LNCaP clone FGC (cell line): Measurements from ENCODE around the gene ZBP1.

Experiments used
- DNase-seq: peaks from one replicate; pipeline ENCODE4 v3.0.0-alpha.2; 2011; ENCODE audit warnings: low read depth
- H3K4me3 ChIP-seq: 2 replicates; pipeline ENCODE4 v1.5.1; 2011; ENCODE audit warnings: mild to moderate bottlenecking, low read depth, low read length, control low read depth
- CTCF ChIP-seq: IDR thresholded peaks from 2 replicates; pipeline ENCODE4 v1.5.1; 2012; ENCODE audit warnings: mild to moderate bottlenecking; ENCODE audit not compliant: control insufficient read depth, insufficient read depth; ENCODE audit errors: extremely low read depth

Gene ZBP1

GRCh38 chr20:57614490-57615444, 5.5 kb downstream of the ZBP1 start:
- no peak overlapping the region for H3K4me3 ChIP-seq
- no peak for DNase-seq
- TF ChIP-seq CTCF: no peak

- no peak for DNase-seq
- no peak for TF ChIP-seq CTCF
These were observed 6.7 kb downstream of the ZBP1 start for GRCh38 chr20:57613481-57613921.

GRCh38 chr20:57612916-57613315, 7.3 kb downstream of the ZBP1 start:
- TF ChIP-seq CTCF: no peak
- DNase-seq: no peak
- H3K4me3 ChIP-seq: no peak overlapping the region

More at GRCh38 chr20:57613481-57613921, 6.7 kb downstream of the ZBP1 start:
- H3K4me3 ChIP-seq: no peak overlapping the region

GRCh38 chr20:57612436-57612835, 7.8 kb downstream of the ZBP1 start:
- no peak overlapping the region for H3K4me3 ChIP-seq
- no peak for DNase-seq
- no peak for TF ChIP-seq CTCF

GRCh38 chr20:57611586-57612311, 8.5 kb downstream of the ZBP1 start:
- H3K4me3 ChIP-seq: no peak overlapping the region
- no peak for TF ChIP-seq CTCF
- DNase-seq: no peak

- H3K4me3 ChIP-seq: no peak overlapping the region
- no peak for DNase-seq
- TF ChIP-seq CTCF: no peak
These were observed 9.8 kb downstream of the ZBP1 start for GRCh38 chr20:57610261-57610952.
